A549 (cell line): ENCODE data around the gene FAM216B. TPM values are rescaled to one million over a fixed set of nuclear protein-coding genes. Genes with fewer than 3 reads are reported as not detected.

Experiments used
- ATAC-seq, 2 experiments: fragments of 200-7000 bp in 1 of 2; fragments of >200 bp in 1 of 2; cut with Nextera tagmentation in 1 of 2; cut with Tn5 transposase in 1 of 2; 3 replicates each; pipeline versions ENCODE4 v1.8.0 to v1.9.1; 2018 to 2020; ENCODE audit warnings: mild to moderate bottlenecking in 1 of 2, moderate library complexity in 1 of 2
- CTCF ChIA-PET: fragments of 300-600 bp; sonication (Branson Sonifier 250); formaldehyde crosslinking; extraction: SDS; loops from one replicate; lab custom pipeline; 2021; ENCODE audit warnings: antibody characterized with exemption, inconsistent platforms; lab: Yijun Ruan, JAX
- POLR2A ChIA-PET: fragments of 350-600 bp; formaldehyde crosslinking; extraction: SDS; loops from one replicate; lab custom pipeline; 2021; ENCODE audit warnings: antibody characterized with exemption, inconsistent platforms; lab: Yijun Ruan, JAX
- DNase-seq, 2 experiments: peaks; one replicate each; pipeline versions ENCODE4 v3.0.0 to v3.0.0-alpha.2; 2011 to 2016; ENCODE audit warnings: low read depth in 1 of 2, low spot score in 1 of 2
- FAIRE-seq: peaks from 2 replicates; lab custom pipeline; 2011; peaks lifted over from hg19 to GRCh38; lab: Jason Lieb, UNC
- H3K27ac ChIP-seq, 2 experiments: fragments of >200 bp; sonication (Bioruptor Twin); formaldehyde crosslinking; 3 replicates each; pipeline ENCODE4 v1.5.1; 2016 to 2017
- H3K4me1 ChIP-seq: fragments of >200 bp; sonication (Bioruptor Twin); formaldehyde crosslinking; 3 replicates; pipeline ENCODE4 v1.6.1; 2016
- H3K4me2 ChIP-seq: fragments of >200 bp; sonication (Bioruptor Twin); formaldehyde crosslinking; 3 replicates; pipeline ENCODE4 v1.6.1; 2016
- H3K4me3 ChIP-seq: fragments of >200 bp; sonication (Bioruptor Twin); formaldehyde crosslinking; 3 replicates; pipeline ENCODE4 v1.5.1; 2016
- H3K9me3 ChIP-seq: fragments of >200 bp; sonication (Bioruptor Twin); formaldehyde crosslinking; 3 replicates; pipeline ENCODE4 v1.6.1; 2016
- BCL3 ChIP-seq: fragments of >200 bp; sonication (Bioruptor Twin); formaldehyde crosslinking; IDR thresholded peaks from 3 replicates; pipeline ENCODE4 v1.6.1; 2016
- CBX8 ChIP-seq: fragments of 200-600 bp; sonication (generic); IDR thresholded peaks from 2 replicates; pipeline ENCODE4 v1.6.1; 2016
- CHD2 ChIP-seq: fragments of 150-350 bp; IDR thresholded peaks from 2 replicates; pipeline ENCODE4 v1.6.1; 2014; ENCODE audit warnings: low read length; ENCODE audit not compliant: partially characterized antibody
- CTCF ChIP-seq: fragments of >200 bp; sonication (Bioruptor Twin); formaldehyde crosslinking; IDR thresholded peaks from 3 replicates; pipeline ENCODE4 v1.5.1; 2016
- EHF ChIP-seq: fragments of 250-450 bp; sonication (Bioruptor Pico); IDR thresholded peaks from 2 replicates; pipeline ENCODE4 v1.5.0; 2020; ENCODE audit warnings: mild to moderate bottlenecking
- ESRRA ChIP-seq: fragments of 150-350 bp; IDR thresholded peaks from 2 replicates; pipeline ENCODE4 v1.6.1; 2014; ENCODE audit warnings: mild to moderate bottlenecking, low read length, borderline replicate concordance
- FOSB ChIP-seq: fragments of 250-450 bp; sonication (Bioruptor Pico); IDR thresholded peaks from 2 replicates; pipeline ENCODE4 v1.5.0; 2020; ENCODE audit warnings: mild to moderate bottlenecking, moderate library complexity
- HDAC2 ChIP-seq: fragments of 200-600 bp; sonication (generic); IDR thresholded peaks from 2 replicates; pipeline ENCODE4 v1.6.1; 2016
- HEYL ChIP-seq: fragments of 250-450 bp; sonication (Bioruptor Pico); IDR thresholded peaks from 2 replicates; pipeline ENCODE4 v1.8.0; 2021; ENCODE audit warnings: mild to moderate bottlenecking, moderate library complexity
- HMGXB4 ChIP-seq: fragments of 250-450 bp; sonication (Bioruptor Pico); IDR thresholded peaks from 2 replicates; pipeline ENCODE4 v1.5.0; 2021; ENCODE audit warnings: mild to moderate bottlenecking, moderate library complexity, borderline replicate concordance
- HOXA7 ChIP-seq: fragments of 250-450 bp; sonication (Bioruptor Pico); IDR thresholded peaks from 2 replicates; pipeline ENCODE4 v1.5.0; 2020; ENCODE audit warnings: mild to moderate bottlenecking, moderate library complexity
- HOXB13 ChIP-seq: fragments of 250-450 bp; sonication (Bioruptor Pico); IDR thresholded peaks from 2 replicates; pipeline ENCODE4 v1.5.0; 2020; ENCODE audit warnings: low read depth, mild to moderate bottlenecking, moderate library complexity
- JUN ChIP-seq, 2 experiments: fragments of >200 bp; sonication (Bioruptor Twin); formaldehyde crosslinking; IDR thresholded peaks; 2 replicates in 1 of 2; 3 replicates in 1 of 2; pipeline ENCODE4 v1.6.1; 2016 to 2017
- NFE2L2 ChIP-seq: fragments of 150-350 bp; conservative IDR thresholded peaks from 2 replicates; pipeline ENCODE4 v1.6.1; 2014; ENCODE audit warnings: low read length
- NPAS2 ChIP-seq: fragments of 250-450 bp; sonication (Bioruptor Pico); IDR thresholded peaks from 2 replicates; pipeline ENCODE4 v1.8.0; 2022; ENCODE audit warnings: mild to moderate bottlenecking, moderate library complexity, borderline replicate concordance
- PHF8 ChIP-seq: fragments of 200-600 bp; sonication (generic); IDR thresholded peaks from 2 replicates; pipeline ENCODE4 v1.6.1; 2016; ENCODE audit warnings: low read depth, mild to moderate bottlenecking, antibody characterized with exemption, moderate library complexity, borderline replicate concordance
- POLR2AphosphoS2 ChIP-seq: conservative IDR thresholded peaks from 2 replicates; pipeline ENCODE4 v1.6.1; 2012; ENCODE audit warnings: low read length, improper control_type of control experiment, inconsistent platforms
- RCOR1 ChIP-seq: fragments of 150-350 bp; IDR thresholded peaks from 2 replicates; pipeline ENCODE4 v1.6.1; 2014; ENCODE audit warnings: antibody characterized with exemption, low read length, low read depth
- RFX5 ChIP-seq: fragments of 450-650 bp; IDR thresholded peaks from 2 replicates; pipeline ENCODE4 v1.7.1; 2014; ENCODE audit warnings: antibody characterized with exemption, mild to moderate bottlenecking, moderate library complexity
- RNF2 ChIP-seq: fragments of 200-600 bp; sonication (generic); IDR thresholded peaks from 2 replicates; pipeline ENCODE4 v1.6.1; 2016; ENCODE audit warnings: low read depth, mild to moderate bottlenecking, antibody characterized with exemption, moderate library complexity, borderline replicate concordance
- SMC3 ChIP-seq: fragments of >200 bp; sonication (Bioruptor Twin); formaldehyde crosslinking; IDR thresholded peaks from 3 replicates; pipeline ENCODE4 v1.6.1; 2018; ENCODE audit warnings: inconsistent platforms
- SREBF2 ChIP-seq: fragments of 450-650 bp; IDR thresholded peaks from 2 replicates; pipeline ENCODE4 v1.6.1; 2014; ENCODE audit warnings: mild to moderate bottlenecking, moderate library complexity
- TFCP2L1 ChIP-seq: fragments of 250-450 bp; sonication (Bioruptor Pico); IDR thresholded peaks from 2 replicates; pipeline ENCODE4 v1.5.0; 2021; ENCODE audit warnings: mild to moderate bottlenecking
- ZNF302 ChIP-seq: fragments of 250-450 bp; sonication (Bioruptor Pico); IDR thresholded peaks from 2 replicates; pipeline ENCODE4 v1.9.0; 2021; ENCODE audit warnings: inconsistent platforms, mild to moderate bottlenecking, moderate library complexity
- ZSCAN20 ChIP-seq: fragments of 250-450 bp; sonication (Bioruptor Pico); IDR thresholded peaks from 2 replicates; pipeline ENCODE4 v1.8.0; 2022; ENCODE audit warnings: mild to moderate bottlenecking, moderate library complexity
- WGBS: methylation state at CpG from one replicate; pipeline ENCODE4 v1.1.6; 2017; ENCODE audit errors: missing lambda C conversion rate; 5-methylcytosine and 5-hydroxymethylcytosine counted together
- polyA plus RNA-seq, 4 experiments: library from polyadenylated mRNA; depleted of rRNA in 3 of 4; stranded (reverse); fragments of >200 nt; fragmentation: RNase III in 1 of 4; extraction: RNeasy Plus Mini Kit Qiagen cat#74134 plus additional on column Dnase treatment in 1 of 4; gene quantifications; 2 replicates in 3 of 4; 3 replicates in 1 of 4; pipeline ENCODE4 v1.2.3, GENCODE V29; 2011 to 2017

Gene FAM216B
- polyA plus RNA-seq, 2 of the 4 experiments (the other 2 are of a cell fraction): not detected

- WGBS: 61% methylated on average over 7 of the region's 7 CpGs
Measured at GRCh38 chr13:42796747-42797356, 15.5 kb downstream of the FAM216B start.

GRCh38 chr13:42798118-42798517 is 16.7 kb downstream of the FAM216B start:
- no peaks in the 10 kb centered on the region for H3K9me3 ChIP-seq
- 33% methylated on average over 6 of the region's 6 CpGs for WGBS
- no peak for FAIRE-seq
- ChIA-PET CTCF (no interaction called here), POLR2A (no interaction called here)
- no peak overlapping the region for H3K4me2 ChIP-seq
- no peak overlapping the region for H3K27ac ChIP-seq
- no peak for DNase-seq
- no peak overlapping the region for H3K4me3 ChIP-seq
- TF ChIP-seq HMGXB4 (no peak), NFE2L2 (no peak), RFX5 (no peak), EHF (CRISPR knock-in tag) (no peak), NPAS2 (no peak), CBX8 (no peak), HOXA7 (CRISPR knock-in tag) (no peak), HEYL (CRISPR knock-in tag) (no peak), SMC3 (no peak), HOXB13 (no peak), JUN (IDR thresholded peaks at IDR 0.05) (no peak), CHD2 (no peak)
- TF ChIP-seq, all 56 proteins: peak for 0
- no peak for ATAC-seq
- H3K4me1 ChIP-seq: no peaks in the 10 kb centered on the region

More at GRCh38 chr13:42796747-42797356, 15.5 kb downstream of the FAM216B start:
- POLR2A ChIA-PET: no interaction called here
- TF ChIP-seq HDAC2 (no peak), BCL3 (no peak), SREBF2 (no peak), RNF2 (no peak), RCOR1 (no peak), FOSB (CRISPR knock-in tag) (no peak), CTCF (no peak), PHF8 (no peak), ZSCAN20 (no peak), ZNF302 (CRISPR knock-in tag) (no peak), TFCP2L1 (CRISPR knock-in tag) (no peak), POLR2AphosphoS2 (no peak), ESRRA (no peak)
- CTCF ChIA-PET: no interaction called here
- ATAC-seq: no peak
- no peaks in the 10 kb centered on the region for H3K9me3 ChIP-seq
- H3K4me3 ChIP-seq: no peak overlapping the region
- no peak overlapping the region for H3K4me2 ChIP-seq
- H3K27ac ChIP-seq: no peak overlapping the region
- FAIRE-seq: no peak
- no peak for DNase-seq
- no peaks in the 10 kb centered on the region for H3K4me1 ChIP-seq
